OCI-LY7 (cell line): Measurements from ENCODE around the gene ZNF574. TPM values are rescaled to one million over a fixed set of nuclear protein-coding genes. Genes with fewer than 3 reads are reported as not detected.

Source experiments
- BruUV-seq: library from RNA; stranded (reverse); fragments of 400-500 nt; replicated peaks from 2 replicates; lab custom pipeline; 2021; lab: Mats Ljungman, UMichigan
- CTCF ChIA-PET: fragments of 300-600 bp; sonication (Branson Sonifier 250); formaldehyde crosslinking; loops from one replicate; lab custom pipeline; 2022; ENCODE audit warnings: antibody characterized with exemption; ENCODE audit not compliant: unreplicated experiment; lab: Charles Lee
- POLR2A ChIA-PET: fragments of 300-600 bp; sonication (Branson Sonifier 250); formaldehyde crosslinking; loops from one replicate; lab custom pipeline; 2022; ENCODE audit warnings: antibody characterized with exemption; lab: Charles Lee
- DNase-seq: peaks from one replicate; pipeline ENCODE4 v3.0.0-alpha.2; 2015; ENCODE audit warnings: low spot score
- H2AFZ ChIP-seq: fragments of 200-600 bp; sonication (generic), shearing (Covaris generic); 2 replicates; pipeline ENCODE4 v1.6.1; 2014; ENCODE audit warnings: mild to moderate bottlenecking, antibody characterized with exemption, low read length, moderate library complexity
- H3K27ac ChIP-seq: fragments of 200-600 bp; sonication (generic); 2 replicates; pipeline ENCODE4 v1.5.1; 2014; ENCODE audit warnings: mixed run types, low read depth, mild to moderate bottlenecking, moderate library complexity, low read length, inconsistent platforms; ENCODE audit not compliant: poor library complexity, severe bottlenecking
- H3K36me3 ChIP-seq: fragments of 200-600 bp; sonication (generic); 2 replicates; pipeline ENCODE4 v1.6.1; 2014; ENCODE audit warnings: mild to moderate bottlenecking, antibody characterized with exemption, low read length, moderate library complexity, mixed read lengths; ENCODE audit not compliant: insufficient read depth
- H3K4me1 ChIP-seq: fragments of 200-600 bp; sonication (generic); 2 replicates; pipeline ENCODE4 v1.5.1; 2014; ENCODE audit warnings: mild to moderate bottlenecking, low read length; ENCODE audit not compliant: insufficient read depth, poor library complexity, severe bottlenecking
- H3K4me2 ChIP-seq: fragments of 200-600 bp; sonication (generic); 2 replicates; pipeline ENCODE4 v1.6.1; 2014; ENCODE audit warnings: mild to moderate bottlenecking, low read length
- H3K4me3 ChIP-seq: fragments of 200-600 bp; sonication (generic); 2 replicates; pipeline ENCODE4 v1.5.1; 2014; ENCODE audit warnings: mild to moderate bottlenecking, low read depth, low read length; ENCODE audit not compliant: poor library complexity, severe bottlenecking
- H3K79me2 ChIP-seq: fragments of 200-600 bp; sonication (generic); 2 replicates; pipeline ENCODE4 v1.6.1; 2016; ENCODE audit warnings: low read depth, mild to moderate bottlenecking, low read length, moderate library complexity, mixed read lengths; ENCODE audit not compliant: insufficient read depth
- H3K9me2 ChIP-seq: fragments of 200-600 bp; sonication (generic); 2 replicates; pipeline ENCODE4 v1.6.1; 2016; ENCODE audit warnings: mild to moderate bottlenecking, low read length, mixed read lengths; ENCODE audit not compliant: insufficient read depth
- H3K9me3 ChIP-seq: fragments of 200-600 bp; sonication (generic); 2 replicates; pipeline ENCODE4 v1.6.1; 2014; ENCODE audit warnings: mild to moderate bottlenecking, mixed run types, low read length, mixed read lengths
- H4K20me1 ChIP-seq: fragments of 200-600 bp; sonication (generic); 2 replicates; pipeline ENCODE4 v1.6.1; 2014; ENCODE audit warnings: mild to moderate bottlenecking, antibody characterized with exemption, low read length, moderate library complexity, mixed read lengths; ENCODE audit not compliant: insufficient read depth
- CTCF ChIP-seq: fragments of 200-600 bp; sonication (generic); conservative IDR thresholded peaks from 2 replicates; pipeline ENCODE4 v1.5.1; 2014; ENCODE audit warnings: mild to moderate bottlenecking, antibody characterized with exemption, low read length, moderate library complexity, mixed read lengths
- EZH2phosphoT487 ChIP-seq: fragments of 200-600 bp; sonication (generic); IDR thresholded peaks from 2 replicates; pipeline ENCODE4 v1.6.1; 2018; ENCODE audit warnings: low read depth, borderline replicate concordance, mild to moderate bottlenecking, mixed run types, antibody characterized with exemption, low read length, moderate library complexity, mixed read lengths
- intact Hi-C: fragments of 100-400 bp; cut with micrococcal nuclease; formaldehyde crosslinking; loops from one replicate; pipeline ENCODE4 v1.10.0; 2022; ENCODE audit not compliant: unreplicated experiment
- total RNA-seq, 2 experiments: library from RNA; depleted of rRNA in 1 of 2; stranded (reverse); fragments of >200 nt in 1 of 2; shearing (Covaris generic) in 1 of 2; gene quantifications; 2 replicates each; pipeline ENCODE4 v1.2.3, GENCODE V29; 2014 to 2022

The ZNF574 gene
- total RNA-seq, 2 experiments from 2014 or later = 14.5 to 29.3 TPM

- H3K4me1 ChIP-seq = peaks cover 60% of the 10 kb centered on the region
- H3K27ac ChIP-seq = peak overlapping the region; percentile 87
These were observed 32.8 kb downstream of the ZNF574 start for GRCh38 chr19:42108527-42109389.

GRCh38 chr19:42109896-42110295 is 33.9 kb downstream of the ZNF574 start:
- no peak for DNase-seq
- ChIA-PET POLR2A (interaction anchor here (0.6 to 2.3 kb wide), 5 partner anchors 12 to 63 kb away, joined by 3 to 9 read pairs (median 5); partner anchors contain the start of gene POU2F2), CTCF (interaction anchor here (2.1 kb wide), 1 partner anchor 22 kb away, joined by 9 read pairs; the partner anchor contains the start of gene POU2F2)
- Histone ChIP-seq H3K36me3 (peaks cover 77% of the 10 kb centered on the region), H3K4me3 (no peak overlapping the region), H3K4me1 (peaks cover 71% of the 10 kb centered on the region), H3K4me2 (peak overlapping the region; percentile 72), H4K20me1 (no peaks in the 10 kb centered on the region), H3K79me2 (peaks cover 18% of the 10 kb centered on the region; the same call in 1 of the 2 replicates), H2AFZ (no peak overlapping the region), H3K9me3 (no peaks in the 10 kb centered on the region), H3K27ac (peak overlapping the region; percentile 87), H3K9me2 (no peaks in the 10 kb centered on the region)
- BruUV-seq = no TSS peak
- intact Hi-C loops = loop anchor here (2.0 kb wide), 1 partner anchor 133 kb away; the partner anchor contains the start of gene GSK3A
- TF ChIP-seq CTCF (no peak), EZH2phosphoT487 (no peak)

More at GRCh38 chr19:42108527-42109389, 32.8 kb downstream of the ZNF574 start:
- no peak overlapping the region; the same call in 1 of the 2 replicates for H2AFZ ChIP-seq
- ChIA-PET POLR2A (interaction anchor here (1.1 to 2.3 kb wide), 2 partner anchors 13 to 19 kb away, joined by 3 to 9 read pairs; no protein-coding TSS in a partner anchor), CTCF (interaction anchor here (0.7 to 2.1 kb wide), 5 partner anchors 11 to 134 kb away, joined by 3 to 9 read pairs (median 4); partner anchors contain the start of gene POU2F2)
- H3K79me2 ChIP-seq = peaks cover 18% of the 10 kb centered on the region; the same call in 1 of the 2 replicates
- no peaks in the 10 kb centered on the region for H4K20me1 ChIP-seq
- TF ChIP-seq EZH2phosphoT487 = no peak
- peak; percentile 100 for TF ChIP-seq CTCF
- H3K36me3 ChIP-seq = peaks cover 88% of the 10 kb centered on the region
- intact Hi-C loops = loop anchor here (1.0 to 2.0 kb wide), 6 partner anchors 21 to 217 kb away; partner anchors contain the start of genes GSK3A and MEGF8
- H3K9me3 ChIP-seq = no peaks in the 10 kb centered on the region
- no TSS peak for BruUV-seq
- peak; percentile 95 for DNase-seq
- H3K4me3 ChIP-seq = peak overlapping the region; percentile 46
- no peaks in the 10 kb centered on the region for H3K9me2 ChIP-seq
- H3K4me2 ChIP-seq = peak overlapping the region; percentile 72
